AG04450 (cell line): ENCODE data around the gene SLC9A1. TPM values are rescaled to one million over a fixed set of nuclear protein-coding genes. Genes with fewer than 3 reads are reported as not detected.

Experiments used
- CTCF ChIA-PET: fragments of 300-600, 350-600 bp; formaldehyde crosslinking; extraction: SDS; loops from one replicate; lab custom pipeline; 2022; ENCODE audit warnings: antibody characterized with exemption, inconsistent platforms; lab: Charles Lee
- POLR2A ChIA-PET: fragments of 350-600 bp; formaldehyde crosslinking; extraction: SDS; loops from one replicate; lab custom pipeline; 2021; ENCODE audit warnings: antibody characterized with exemption, inconsistent platforms; lab: Yijun Ruan, JAX
- DNase-seq: peaks from one replicate; pipeline ENCODE4 v3.0.0-alpha.2; 2011; ENCODE audit warnings: low read depth, low spot score
- H3K27ac ChIP-seq: one replicate; pipeline ENCODE4 v1.5.1; 2012; ENCODE audit warnings: low read depth, low read length, control low read depth
- H3K27me3 ChIP-seq: one replicate; pipeline ENCODE4 v1.6.0; 2012; ENCODE audit warnings: low read length; ENCODE audit not compliant: control insufficient read depth, insufficient read depth
- H3K4me3 ChIP-seq: 2 replicates; pipeline ENCODE4 v1.5.1; 2011; ENCODE audit warnings: mild to moderate bottlenecking, low read depth, low read length, control low read depth
- H3K9me3 ChIP-seq: 2 replicates; pipeline ENCODE4 v1.5.1; 2012; ENCODE audit warnings: low read length; ENCODE audit not compliant: control insufficient read depth, insufficient read depth
- CTCF ChIP-seq: IDR thresholded peaks from 2 replicates; pipeline ENCODE4 v1.5.1; 2011; ENCODE audit warnings: low read depth, low read length, control low read depth, inconsistent platforms
- polyA minus RNA-seq: library from RNA; depleted of rRNA, polyadenylated mRNA; stranded (reverse); fragments of >200 nt; gene quantifications from 2 replicates; pipeline ENCODE4 v1.2.3, GENCODE V29; 2011; rRNA and poly(A)+ RNA removed
- polyA plus RNA-seq: library from polyadenylated mRNA; depleted of rRNA; stranded (reverse); fragments of >200 nt; gene quantifications from 2 replicates; pipeline ENCODE4 v1.2.3, GENCODE V29; 2011; rRNA removed

The SLC9A1 gene
- polyA plus RNA-seq (10.8 and 16.4 TPM in 2 replicates), polyA minus RNA-seq (13.9 and 16.0 TPM in 2 replicates)

- CTCF ChIA-PET: interaction anchor here (0.6 to 1.7 kb wide), 19 partner anchors 9 to 144 kb away, joined by 3 to 17 read pairs (median 4); no protein-coding TSS in a partner anchor
- DNase-seq: peak; percentile 89
- peak within 1 kb of the TSS; percentile 73 for H3K4me3 ChIP-seq
- POLR2A ChIA-PET: interaction anchor here (0.6 to 4.4 kb wide), 29 partner anchors 8 to 1028 kb away, joined by 3 to 80 read pairs (median 7); partner anchors contain the start of genes TENT5B and WDTC1
- H3K27ac ChIP-seq: peak within 1 kb of the TSS; percentile 78
- TF ChIP-seq CTCF: peak; percentile 81
- H3K9me3 ChIP-seq: no peaks in the 10 kb centered on the region; the same call in 1 of the 2 replicates
- no peaks in the 10 kb centered on the region for H3K27me3 ChIP-seq
Measured at GRCh38 chr1:27154991-27155781, at the start of gene SLC9A1. TSS of gene SLC9A1 (minus strand) at chr1:27155125. CDS start at chr1:27154334, 791 bp downstream.

GRCh38 chr1:27203946-27204345 is 49.0 kb upstream of the SLC9A1 start:
- peaks cover 2% of the 10 kb centered on the region; the same call in 1 of the 2 replicates for H3K9me3 ChIP-seq
- ChIA-PET POLR2A (no interaction called here), CTCF (no interaction called here)
- H3K27ac ChIP-seq: no peak overlapping the region
- no peak overlapping the region for H3K4me3 ChIP-seq
- no peak for TF ChIP-seq CTCF
- H3K27me3 ChIP-seq: peaks cover 11% of the 10 kb centered on the region
- DNase-seq: no peak

GRCh38 chr1:27201295-27201694 is 46.4 kb upstream of the SLC9A1 start:
- Histone ChIP-seq H3K4me3 (no peak overlapping the region), H3K27me3 (peaks cover 9% of the 10 kb centered on the region), H3K9me3 (peaks cover 2% of the 10 kb centered on the region; the same call in 1 of the 2 replicates), H3K27ac (no peak overlapping the region)
- no peak for DNase-seq
- TF ChIP-seq CTCF: no peak
- CTCF ChIA-PET: interaction anchor here (0.6 kb wide), 2 partner anchors 97 to 236 kb away, joined by 3 to 6 read pairs; no protein-coding TSS in a partner anchor
- POLR2A ChIA-PET: no interaction called here

GRCh38 chr1:27193194-27193593 is 38.3 kb upstream of the SLC9A1 start:
- no peak overlapping the region for H3K27ac ChIP-seq
- no peaks in the 10 kb centered on the region for H3K27me3 ChIP-seq
- ChIA-PET CTCF (interaction anchor here (0.6 kb wide), 1 partner anchor 106 kb away, joined by 4 read pairs; no protein-coding TSS in a partner anchor), POLR2A (no interaction called here)
- no peak overlapping the region for H3K4me3 ChIP-seq
- no peak for DNase-seq
- TF ChIP-seq CTCF: no peak
- H3K9me3 ChIP-seq: no peaks in the 10 kb centered on the region
